ENCODE measurements around the gene DLX6.

DNA sequence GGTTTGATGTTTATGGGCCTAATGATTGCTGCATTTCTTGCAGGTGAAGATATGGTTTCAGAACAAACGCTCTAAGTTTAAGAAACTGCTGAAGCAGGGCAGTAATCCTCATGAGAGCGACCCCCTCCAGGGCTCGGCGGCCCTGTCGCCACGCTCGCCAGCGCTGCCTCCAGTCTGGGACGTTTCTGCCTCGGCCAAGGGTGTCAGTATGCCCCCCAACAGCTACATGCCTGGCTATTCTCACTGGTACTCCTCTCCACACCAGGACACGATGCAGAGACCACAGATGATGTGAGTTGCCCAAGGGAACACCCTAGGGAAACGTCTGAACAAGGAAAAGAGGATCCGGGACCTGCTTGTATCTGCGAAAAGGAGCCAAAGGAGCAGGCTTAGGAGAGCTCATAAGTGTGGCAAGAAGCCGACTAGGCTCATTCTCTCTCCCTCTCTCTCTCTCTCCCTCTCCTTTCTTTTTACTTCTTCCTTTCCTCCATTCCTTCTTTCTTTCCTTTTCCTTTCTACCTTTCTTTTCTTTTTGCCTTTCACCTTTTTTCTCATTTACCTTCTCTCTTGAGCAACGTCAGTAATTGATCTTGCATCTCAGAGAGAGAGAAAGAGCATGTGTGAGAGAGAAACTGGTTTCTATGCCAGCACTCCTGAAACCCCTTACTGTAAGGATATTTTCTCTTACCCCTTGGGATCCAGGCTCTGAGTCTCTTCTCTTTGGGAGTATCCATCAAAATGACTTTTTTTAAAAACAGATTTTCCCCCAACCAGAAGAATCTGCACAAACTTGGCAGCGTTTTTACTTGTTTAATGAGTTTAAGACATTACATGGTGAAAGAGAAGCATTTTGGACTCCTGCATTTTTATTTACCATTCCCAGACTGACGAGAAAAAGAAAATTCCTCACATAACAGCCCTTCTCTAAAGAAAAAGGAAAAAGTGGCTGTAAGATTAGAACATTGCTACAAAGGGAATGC, 4.7 kb downstream of the DLX6 start:
- TF ChIP-seq POLR2AphosphoS5 (IDR thresholded peaks at IDR 0.05; ENCODE audit: low read depth, low read length), result no peak
- TF ChIP-seq, protein P1, sequence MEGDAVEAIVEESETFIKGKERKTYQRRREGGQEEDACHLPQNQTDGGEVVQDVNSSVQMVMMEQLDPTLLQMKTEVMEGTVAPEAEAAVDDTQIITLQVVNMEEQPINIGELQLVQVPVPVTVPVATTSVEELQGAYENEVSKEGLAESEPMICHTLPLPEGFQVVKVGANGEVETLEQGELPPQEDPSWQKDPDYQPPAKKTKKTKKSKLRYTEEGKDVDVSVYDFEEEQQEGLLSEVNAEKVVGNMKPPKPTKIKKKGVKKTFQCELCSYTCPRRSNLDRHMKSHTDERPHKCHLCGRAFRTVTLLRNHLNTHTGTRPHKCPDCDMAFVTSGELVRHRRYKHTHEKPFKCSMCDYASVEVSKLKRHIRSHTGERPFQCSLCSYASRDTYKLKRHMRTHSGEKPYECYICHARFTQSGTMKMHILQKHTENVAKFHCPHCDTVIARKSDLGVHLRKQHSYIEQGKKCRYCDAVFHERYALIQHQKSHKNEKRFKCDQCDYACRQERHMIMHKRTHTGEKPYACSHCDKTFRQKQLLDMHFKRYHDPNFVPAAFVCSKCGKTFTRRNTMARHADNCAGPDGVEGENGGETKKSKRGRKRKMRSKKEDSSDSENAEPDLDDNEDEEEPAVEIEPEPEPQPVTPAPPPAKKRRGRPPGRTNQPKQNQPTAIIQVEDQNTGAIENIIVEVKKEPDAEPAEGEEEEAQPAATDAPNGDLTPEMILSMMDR (IDR thresholded peaks at IDR 0.05 in 2 of 3, conservative IDR thresholded peaks at IDR 0.05 in 1 of 3; ENCODE audit: borderline replicate concordance in 1 of 3, insufficient read depth in 1 of 3, low read depth in 2 of 3, low read length in 2 of 3), result no peak
- TF ChIP-seq SIN3A (IDR thresholded peaks at IDR 0.05; ENCODE audit: low read depth), result no peak
- TF ChIP-seq EZH2phosphoT487 (IDR thresholded peaks at IDR 0.05; ENCODE audit: borderline replicate concordance), result no peak
- no peak for TF ChIP-seq EZH2 (IDR thresholded peaks at IDR 0.05)
- TF ChIP-seq POLR2A (IDR thresholded peaks at IDR 0.05; ENCODE audit: borderline replicate concordance, extremely low read depth, insufficient read depth, insufficient read length), result no peak
- TF ChIP-seq, protein P2, sequence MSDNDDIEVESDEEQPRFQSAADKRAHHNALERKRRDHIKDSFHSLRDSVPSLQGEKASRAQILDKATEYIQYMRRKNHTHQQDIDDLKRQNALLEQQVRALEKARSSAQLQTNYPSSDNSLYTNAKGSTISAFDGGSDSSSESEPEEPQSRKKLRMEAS (IDR thresholded peaks at IDR 0.05), result no peak
- no peak for TF ChIP-seq RAD21 (IDR thresholded peaks at IDR 0.05; ENCODE audit: low read depth)
- TF ChIP-seq SP1 (IDR thresholded peaks at IDR 0.05; ENCODE audit: low read depth), result no peak
- TF ChIP-seq, protein P3, sequence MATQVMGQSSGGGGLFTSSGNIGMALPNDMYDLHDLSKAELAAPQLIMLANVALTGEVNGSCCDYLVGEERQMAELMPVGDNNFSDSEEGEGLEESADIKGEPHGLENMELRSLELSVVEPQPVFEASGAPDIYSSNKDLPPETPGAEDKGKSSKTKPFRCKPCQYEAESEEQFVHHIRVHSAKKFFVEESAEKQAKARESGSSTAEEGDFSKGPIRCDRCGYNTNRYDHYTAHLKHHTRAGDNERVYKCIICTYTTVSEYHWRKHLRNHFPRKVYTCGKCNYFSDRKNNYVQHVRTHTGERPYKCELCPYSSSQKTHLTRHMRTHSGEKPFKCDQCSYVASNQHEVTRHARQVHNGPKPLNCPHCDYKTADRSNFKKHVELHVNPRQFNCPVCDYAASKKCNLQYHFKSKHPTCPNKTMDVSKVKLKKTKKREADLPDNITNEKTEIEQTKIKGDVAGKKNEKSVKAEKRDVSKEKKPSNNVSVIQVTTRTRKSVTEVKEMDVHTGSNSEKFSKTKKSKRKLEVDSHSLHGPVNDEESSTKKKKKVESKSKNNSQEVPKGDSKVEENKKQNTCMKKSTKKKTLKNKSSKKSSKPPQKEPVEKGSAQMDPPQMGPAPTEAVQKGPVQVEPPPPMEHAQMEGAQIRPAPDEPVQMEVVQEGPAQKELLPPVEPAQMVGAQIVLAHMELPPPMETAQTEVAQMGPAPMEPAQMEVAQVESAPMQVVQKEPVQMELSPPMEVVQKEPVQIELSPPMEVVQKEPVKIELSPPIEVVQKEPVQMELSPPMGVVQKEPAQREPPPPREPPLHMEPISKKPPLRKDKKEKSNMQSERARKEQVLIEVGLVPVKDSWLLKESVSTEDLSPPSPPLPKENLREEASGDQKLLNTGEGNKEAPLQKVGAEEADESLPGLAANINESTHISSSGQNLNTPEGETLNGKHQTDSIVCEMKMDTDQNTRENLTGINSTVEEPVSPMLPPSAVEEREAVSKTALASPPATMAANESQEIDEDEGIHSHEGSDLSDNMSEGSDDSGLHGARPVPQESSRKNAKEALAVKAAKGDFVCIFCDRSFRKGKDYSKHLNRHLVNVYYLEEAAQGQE (IDR thresholded peaks at IDR 0.05; ENCODE audit: low read depth), result no peak
